ENCODE measurements around the gene NPB. TPM values are rescaled to one million over a fixed set of nuclear protein-coding genes. Genes with fewer than 3 reads are reported as not detected.

The NPB gene
- 0.10 TPM for total RNA-seq

GRCh38 chr17:81902023-81902652 lies at the start of gene NPB:
NPB (plus strand) TSS chr17:81902238; CDS start chr17:81902278, 40 bp downstream.
- no peak within 1 kb of the TSS for H3K4me3 ChIP-seq (ENCODE audit: low read length)
- peaks cover 7% of the 10 kb centered on the region for H3K27me3 ChIP-seq (ENCODE audit: insufficient read depth, low read length)
- no peaks in the 10 kb centered on the region for H3K4me1 ChIP-seq (ENCODE audit: insufficient read depth, low read length)
- no peaks in the 10 kb centered on the region for H3K9me3 ChIP-seq (ENCODE audit: low read depth, low read length)

DNA sequence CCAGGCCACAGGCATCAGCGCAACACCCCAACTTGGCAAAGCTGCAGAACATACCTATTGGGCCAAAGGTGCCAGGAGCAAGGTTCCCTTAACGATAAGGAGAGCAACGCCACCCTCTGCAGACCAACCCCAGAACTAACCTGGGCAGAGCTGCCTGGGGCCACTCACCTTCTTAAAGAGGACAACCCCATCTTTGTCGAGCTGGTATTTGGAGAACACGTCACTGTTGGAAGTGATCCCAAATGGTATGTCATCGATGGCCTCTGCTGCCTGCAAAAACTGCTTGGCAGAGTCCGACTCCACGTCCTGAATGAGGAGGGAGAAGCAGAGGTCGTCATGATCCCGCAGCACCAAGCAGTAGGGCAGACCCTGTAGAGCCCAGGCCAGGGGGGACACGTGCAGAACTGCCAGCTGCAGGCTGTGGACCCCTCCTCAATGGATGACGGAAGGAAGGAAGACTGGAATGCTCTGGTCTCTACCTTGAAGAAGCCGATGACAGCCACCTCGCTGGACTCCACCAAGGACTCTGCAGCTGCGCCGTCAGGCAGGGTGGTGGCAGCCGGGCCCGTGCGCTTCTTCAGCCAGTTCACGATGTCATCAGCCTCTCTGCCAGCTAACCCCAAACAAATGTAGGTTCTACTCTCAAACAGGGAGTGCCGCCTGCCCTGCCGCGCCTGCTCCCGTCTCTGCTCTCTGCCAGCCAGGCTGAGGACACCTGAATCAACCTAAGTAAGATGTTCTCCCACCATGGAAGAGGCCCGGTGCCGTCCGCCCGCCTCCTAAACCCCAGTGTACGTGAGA lies 46.9 kb upstream of the NPB start:
- Histone ChIP-seq H3K4me1 (ENCODE audit: insufficient read depth, low read length) (peaks cover 22% of the 10 kb centered on the region), H3K9me3 (ENCODE audit: low read depth, low read length) (no peaks in the 10 kb centered on the region), H3K4me3 (ENCODE audit: low read length) (no peak overlapping the region), H3K27me3 (ENCODE audit: insufficient read depth, low read length) (no peaks in the 10 kb centered on the region)

- H3K27me3 ChIP-seq (ENCODE audit: insufficient read depth, low read length) = no peaks in the 10 kb centered on the region
- no peaks in the 10 kb centered on the region for H3K9me3 ChIP-seq (ENCODE audit: low read depth, low read length)
- peaks cover 42% of the 10 kb centered on the region for H3K4me1 ChIP-seq (ENCODE audit: insufficient read depth, low read length)
- H3K4me3 ChIP-seq (ENCODE audit: low read length) = no peak overlapping the region
Measured at GRCh38 chr17:81858170-81858966, 43.7 kb upstream of the NPB start.

DNA sequence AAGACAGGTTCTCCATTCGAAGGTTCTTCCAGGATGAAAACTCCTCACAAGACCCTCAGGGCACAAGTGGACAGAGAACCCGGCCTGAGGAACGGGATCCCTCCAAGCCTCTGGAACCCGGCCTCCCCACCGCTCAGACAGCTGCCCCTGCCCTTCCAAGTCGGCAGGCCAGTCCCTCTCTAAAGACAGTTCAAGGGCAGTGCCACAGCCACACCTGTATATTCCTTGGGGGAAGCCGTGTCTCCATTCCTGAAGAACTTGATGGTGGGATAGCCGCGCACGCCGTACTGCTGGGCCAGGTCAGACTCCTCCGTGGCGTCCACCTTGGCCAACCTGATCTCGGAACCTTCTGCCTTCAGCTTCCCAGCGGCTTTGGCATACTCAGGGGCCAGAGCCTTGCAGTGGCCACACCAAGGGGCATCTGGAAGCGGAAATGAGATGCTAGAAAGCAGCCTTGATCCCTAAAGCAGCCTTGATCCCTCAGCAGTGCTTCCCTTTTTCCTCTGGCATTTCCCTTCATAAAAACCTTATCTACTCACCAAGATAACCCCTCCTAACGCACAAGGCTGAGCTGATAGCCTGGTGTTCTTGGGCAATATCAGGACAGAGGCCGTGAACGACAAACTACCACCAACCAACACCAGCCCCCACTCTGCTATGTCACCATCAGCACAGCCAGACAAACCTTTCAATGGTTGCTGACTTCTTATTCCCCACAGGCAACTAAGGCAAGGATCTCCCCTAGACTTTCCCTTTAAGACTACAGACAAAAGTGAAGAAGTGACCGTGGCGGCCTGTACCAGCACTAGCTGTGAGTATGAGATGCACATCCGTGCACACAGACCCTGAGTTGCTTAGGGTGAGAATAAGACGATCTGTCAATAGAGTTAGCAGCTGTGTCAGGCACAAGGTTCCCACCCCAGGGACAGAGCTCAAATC lies 42.8 kb upstream of the NPB start:
- peaks cover 44% of the 10 kb centered on the region for H3K4me1 ChIP-seq (ENCODE audit: insufficient read depth, low read length)

DNA sequence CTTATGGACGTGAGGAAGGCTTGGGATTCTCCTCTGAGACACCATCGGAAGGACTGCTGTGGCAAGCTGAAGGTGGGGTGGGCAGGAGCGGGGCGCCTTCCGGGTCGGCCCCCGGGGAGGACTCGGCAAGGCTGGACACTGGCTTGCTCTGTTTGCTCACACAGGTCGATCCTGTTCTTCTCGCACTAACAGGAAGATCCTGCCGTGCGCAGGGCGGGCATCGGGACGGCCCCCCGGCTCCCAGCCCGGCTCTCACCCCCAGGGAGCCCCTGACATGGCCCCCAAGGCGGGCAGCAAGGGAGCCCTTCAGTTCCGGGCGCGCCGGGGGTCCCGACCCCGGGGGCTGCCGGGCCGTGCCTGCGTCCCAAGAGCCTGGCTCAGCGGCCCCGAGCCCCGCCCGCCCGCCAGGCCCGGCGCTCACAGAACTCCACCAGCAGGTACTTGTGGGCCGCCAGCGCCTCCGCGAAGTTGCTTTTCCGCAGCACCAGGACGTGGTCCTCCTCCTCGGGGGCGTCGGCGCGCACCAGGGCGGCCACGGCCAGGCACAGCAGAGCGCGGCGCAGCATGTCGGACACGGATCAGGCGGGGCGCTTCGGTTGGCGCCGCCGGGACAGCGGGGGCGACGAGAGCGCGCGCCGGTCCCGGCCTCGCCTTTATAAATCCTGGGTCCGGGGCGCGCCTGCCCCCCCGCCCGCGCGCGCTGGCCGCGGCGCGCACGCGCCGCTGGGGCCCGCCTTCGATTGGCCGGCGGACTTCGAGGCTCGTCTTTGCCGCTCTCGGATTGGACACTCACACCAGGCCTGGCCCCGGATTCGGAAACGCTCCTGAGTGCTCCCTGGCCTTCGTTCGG lies 41.9 kb upstream of the NPB start, which contains the start of gene P4HB:
TSS of gene P4HB (minus strand) at position 630 of the 850 bp plus-strand sequence. CDS start at position 566, 64 bp downstream.
- Histone ChIP-seq H3K9me3 (ENCODE audit: low read depth, low read length) (no peaks in the 10 kb centered on the region), H3K27me3 (ENCODE audit: insufficient read depth, low read length) (no peaks in the 10 kb centered on the region), H3K4me1 (ENCODE audit: insufficient read depth, low read length) (peaks cover 44% of the 10 kb centered on the region), H3K4me3 (ENCODE audit: low read length) (peak within 1 kb of the TSS; percentile 66)

More for the DNA sequence above, 42.8 kb upstream of the NPB start:
- Histone ChIP-seq H3K9me3 (ENCODE audit: low read depth, low read length) (no peaks in the 10 kb centered on the region), H3K27me3 (ENCODE audit: insufficient read depth, low read length) (no peaks in the 10 kb centered on the region), H3K4me3 (ENCODE audit: low read length) (peak overlapping the region; percentile 66)

- no peaks in the 10 kb centered on the region for H3K9me3 ChIP-seq (ENCODE audit: low read depth, low read length)
- H3K4me3 ChIP-seq (ENCODE audit: low read length) = peak overlapping the region; percentile 55
- no peaks in the 10 kb centered on the region for H3K27me3 ChIP-seq (ENCODE audit: insufficient read depth, low read length)
- peaks cover 44% of the 10 kb centered on the region for H3K4me1 ChIP-seq (ENCODE audit: insufficient read depth, low read length)
Measured at GRCh38 chr17:81860756-81861568, 41.1 kb upstream of the NPB start.

GRCh38 chr17:81863123-81863675 lies 38.8 kb upstream of the NPB start:
- Histone ChIP-seq H3K9me3 (ENCODE audit: low read depth, low read length) (no peaks in the 10 kb centered on the region), H3K4me3 (ENCODE audit: low read length) (no peak overlapping the region), H3K4me1 (ENCODE audit: insufficient read depth, low read length) (peaks cover 61% of the 10 kb centered on the region)

DNA sequence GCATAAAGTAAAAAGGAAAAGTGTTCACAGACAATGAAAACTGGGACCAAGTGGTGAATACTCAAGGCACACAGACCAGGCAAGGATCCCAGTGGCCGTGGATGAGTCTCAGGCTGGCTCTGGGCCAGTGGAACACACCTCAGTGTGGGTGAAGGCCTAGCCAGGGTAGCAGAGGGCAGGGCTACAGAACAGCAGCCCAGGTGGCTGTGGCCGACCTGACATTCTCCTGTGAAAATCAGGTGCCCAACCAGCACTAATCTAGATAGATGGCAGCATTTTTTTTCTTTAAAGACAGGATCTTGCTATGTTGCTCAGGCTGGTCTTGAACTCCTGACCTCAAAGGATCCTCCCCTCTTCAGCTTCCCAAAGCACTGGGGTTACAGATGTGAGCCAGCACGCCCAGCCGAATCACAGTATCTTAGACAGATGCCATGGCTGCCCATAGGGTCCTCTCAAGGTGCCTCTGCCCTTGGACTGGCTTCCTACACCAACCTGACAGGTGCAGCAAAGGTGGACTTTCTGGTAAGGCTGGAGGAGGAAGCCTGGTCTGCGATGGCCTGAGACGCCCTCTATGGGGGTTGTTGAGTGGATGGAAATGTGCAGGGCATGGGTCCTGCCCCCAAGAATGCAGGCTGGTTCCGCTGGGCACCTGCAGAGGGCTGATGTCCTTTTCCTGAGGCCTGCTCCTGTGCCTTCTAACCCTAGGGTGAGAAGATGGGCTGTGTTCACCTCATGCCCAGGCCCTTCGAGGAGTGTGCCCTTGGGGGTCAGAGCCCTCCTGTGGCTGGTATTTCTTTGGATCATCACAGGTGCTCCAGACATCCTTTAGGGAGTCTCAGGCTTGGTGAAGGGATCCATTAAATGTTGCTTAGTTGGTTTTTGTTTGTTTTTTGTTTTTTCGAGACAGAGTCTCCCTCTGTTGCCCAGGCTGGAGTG lies 37.9 kb upstream of the NPB start:
- Histone ChIP-seq H3K27me3 (ENCODE audit: insufficient read depth, low read length) (no peaks in the 10 kb centered on the region), H3K9me3 (ENCODE audit: low read depth, low read length) (no peaks in the 10 kb centered on the region), H3K4me3 (ENCODE audit: low read length) (no peak overlapping the region), H3K4me1 (ENCODE audit: insufficient read depth, low read length) (peaks cover 59% of the 10 kb centered on the region)

More at GRCh38 chr17:81863123-81863675, 38.8 kb upstream of the NPB start:
- no peaks in the 10 kb centered on the region for H3K27me3 ChIP-seq (ENCODE audit: insufficient read depth, low read length)

- Histone ChIP-seq H3K9me3 (ENCODE audit: low read depth, low read length) (no peaks in the 10 kb centered on the region), H3K27me3 (ENCODE audit: insufficient read depth, low read length) (no peaks in the 10 kb centered on the region), H3K4me1 (ENCODE audit: insufficient read depth, low read length) (peaks cover 63% of the 10 kb centered on the region), H3K4me3 (ENCODE audit: low read length) (no peak overlapping the region)
Measured at GRCh38 chr17:81865358-81865732, 36.7 kb upstream of the NPB start.

DNA sequence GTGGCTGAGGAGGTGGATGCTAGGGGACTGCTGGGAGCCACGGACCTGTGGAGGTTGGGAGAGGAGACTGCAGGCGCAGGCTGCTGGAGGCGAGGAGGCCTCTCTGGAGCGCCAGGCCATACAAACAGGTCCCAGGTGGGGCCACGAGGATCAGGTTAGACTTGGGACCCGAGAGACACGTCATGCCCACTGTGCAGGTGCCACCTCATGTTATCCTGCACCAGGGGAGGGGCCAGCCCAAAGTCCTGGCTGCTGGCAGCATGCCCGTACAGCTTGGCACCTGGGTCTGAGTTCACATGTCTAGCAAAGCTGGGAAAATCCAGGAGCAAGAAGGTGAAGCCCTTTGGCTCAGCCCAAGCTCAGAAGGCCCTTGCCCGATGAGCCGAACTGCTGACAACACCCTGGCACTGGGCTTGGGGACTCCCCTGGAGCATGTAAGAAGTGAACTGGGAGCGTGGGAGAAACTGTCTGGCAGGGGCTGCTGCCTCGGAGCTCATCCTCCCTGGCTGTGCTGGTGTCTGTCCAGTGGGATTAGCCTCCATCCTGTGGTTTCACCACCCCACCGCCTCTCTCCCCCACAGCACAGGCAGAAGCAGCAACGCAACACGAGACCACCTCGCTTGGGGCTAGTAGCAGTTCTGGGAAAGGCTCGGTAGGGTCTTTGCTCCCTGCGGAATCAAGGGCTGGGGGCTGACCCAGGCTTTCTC lies 36.2 kb upstream of the NPB start:
- Histone ChIP-seq H3K4me3 (ENCODE audit: low read length) (no peak overlapping the region), H3K27me3 (ENCODE audit: insufficient read depth, low read length) (no peaks in the 10 kb centered on the region), H3K9me3 (ENCODE audit: low read depth, low read length) (no peaks in the 10 kb centered on the region), H3K4me1 (ENCODE audit: insufficient read depth, low read length) (peaks cover 64% of the 10 kb centered on the region)

DNA sequence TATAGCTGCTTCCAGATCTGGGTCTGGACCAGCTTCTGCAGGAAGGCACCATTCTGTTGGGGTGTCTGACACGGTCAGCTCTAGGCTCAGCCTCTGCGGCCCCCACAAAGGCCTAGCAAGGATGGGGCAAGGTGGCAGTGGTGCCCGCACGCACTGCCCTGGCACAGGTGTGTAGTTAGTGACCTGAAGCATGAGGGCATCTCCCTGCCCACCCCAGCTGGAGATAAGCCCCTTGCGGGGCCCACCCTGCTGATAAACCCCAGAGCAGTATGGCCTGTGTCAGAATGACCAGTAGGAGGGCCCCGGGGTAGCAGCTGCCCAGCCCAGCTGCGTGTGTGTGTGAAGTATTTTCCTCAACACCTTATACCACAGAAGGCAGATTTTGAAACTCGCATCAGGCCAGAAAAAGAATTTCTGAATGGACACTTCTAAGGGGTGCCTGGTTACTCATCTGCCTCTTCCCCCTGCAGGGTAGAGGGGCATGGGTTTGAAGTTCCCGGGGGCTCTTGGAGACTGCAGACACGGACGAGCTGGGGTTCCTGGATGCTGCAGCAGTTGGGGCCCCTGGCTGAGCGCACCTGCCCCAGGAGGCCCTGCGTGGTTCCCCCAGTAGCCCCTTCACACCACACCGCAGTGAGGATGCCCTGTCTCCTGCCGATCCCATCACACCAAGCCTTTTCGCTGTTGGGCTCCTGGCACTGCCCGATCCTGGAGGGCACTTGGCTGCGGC lies 35.4 kb upstream of the NPB start:
- Histone ChIP-seq H3K27me3 (ENCODE audit: insufficient read depth, low read length) (no peaks in the 10 kb centered on the region), H3K4me3 (ENCODE audit: low read length) (no peak overlapping the region), H3K9me3 (ENCODE audit: low read depth, low read length) (no peaks in the 10 kb centered on the region), H3K4me1 (ENCODE audit: insufficient read depth, low read length) (peaks cover 63% of the 10 kb centered on the region)

All from mononuclear cell (primary cell).